IMR-90 (cell line): ENCODE data around the gene KCNAB2. TPM values are rescaled to one million over a fixed set of nuclear protein-coding genes. Genes with fewer than 3 reads are reported as not detected.
"Not testable (repeated sequence)": the region's sequence is repeated elsewhere in the genome, so short reads cannot be mapped to it uniquely, and the experiment has no call there.

Experiments
- ATAC-seq: fragments of 200-7000 bp; cut with Tn5 transposase; 2 replicates; pipeline ENCODE4 v1.9.1; 2020; ENCODE audit warnings: low read depth, mild to moderate bottlenecking, moderate library complexity
- BruUV-seq: library from RNA; stranded (reverse); fragments of 400-500 nt; replicated peaks from 2 replicates; lab custom pipeline; 2021; lab: Mats Ljungman, UMichigan
- CTCF ChIA-PET: fragments of 300-600 bp; formaldehyde crosslinking; extraction: SDS; loops from one replicate; lab custom pipeline; 2021; ENCODE audit warnings: antibody characterized with exemption; lab: Yijun Ruan, JAX
- POLR2A ChIA-PET: fragments of 300-600 bp; sonication (Branson Sonifier 250); formaldehyde crosslinking; loops from one replicate; lab custom pipeline; 2022; ENCODE audit warnings: antibody characterized with exemption; ENCODE audit not compliant: unreplicated experiment; lab: Charles Lee
- DNase-seq: peaks from one replicate; pipeline ENCODE4 v3.0.0; 2013
- H2AFZ ChIP-seq: replicated peaks from 2 replicates; pipeline ENCODE3; 2013; ENCODE audit warnings: low read length, mild to moderate bottlenecking; ENCODE audit not compliant: poor library complexity
- H2AK5ac ChIP-seq: 2 replicates; pipeline ENCODE4 v1.6.1; 2013; ENCODE audit warnings: low read depth, low read length, inconsistent platforms
- H2AK9ac ChIP-seq: replicated peaks from 2 replicates; pipeline ENCODE3; 2013; ENCODE audit warnings: mild to moderate bottlenecking, low read depth, low read length, moderate library complexity; ENCODE audit not compliant: poor library complexity
- H2BK120ac ChIP-seq: 2 replicates; pipeline ENCODE4 v1.6.1; 2013; ENCODE audit warnings: low read depth, low read length, inconsistent platforms
- H2BK15ac ChIP-seq: 3 replicates; pipeline ENCODE4 v1.6.1; 2013; ENCODE audit warnings: low read depth, low read length, inconsistent platforms
- H2BK20ac ChIP-seq: 2 replicates; pipeline ENCODE4 v1.6.1; 2013; ENCODE audit warnings: low read depth, mild to moderate bottlenecking, inconsistent platforms, low read length, moderate library complexity
- H2BK5ac ChIP-seq: 2 replicates; pipeline ENCODE4 v1.6.1; 2013; ENCODE audit warnings: mild to moderate bottlenecking, low read depth, low read length, inconsistent platforms; ENCODE audit not compliant: poor library complexity, severe bottlenecking
- H3K14ac ChIP-seq: replicated peaks from 2 replicates; pipeline ENCODE4 v1.6.1; 2013; ENCODE audit warnings: low read depth, low read length, inconsistent platforms
- H3K18ac ChIP-seq: 2 replicates; pipeline ENCODE4 v1.6.1; 2013; ENCODE audit warnings: low read depth, low read length, control low read depth
- H3K23ac ChIP-seq: 2 replicates; pipeline ENCODE4 v1.6.1; 2013; ENCODE audit warnings: low read depth, low read length, inconsistent platforms
- H3K27ac ChIP-seq: 2 replicates; pipeline ENCODE4 v1.5.1; 2013; ENCODE audit warnings: mild to moderate bottlenecking, control low read depth, low read length; ENCODE audit not compliant: insufficient read depth
- H3K27me3 ChIP-seq: 2 replicates; pipeline ENCODE4 v1.6.1; 2013; ENCODE audit warnings: low read length; ENCODE audit not compliant: control insufficient read depth, insufficient read depth
- H3K36me3 ChIP-seq: 2 replicates; pipeline ENCODE4 v1.6.1; 2013; ENCODE audit warnings: low read length, mixed read lengths; ENCODE audit not compliant: control insufficient read depth, insufficient read depth
- H3K4ac ChIP-seq: 2 replicates; pipeline ENCODE4 v1.6.1; 2013; ENCODE audit warnings: low read depth, low read length, inconsistent platforms
- H3K4me1 ChIP-seq: 2 replicates; pipeline ENCODE4 v1.6.1; 2013; ENCODE audit warnings: low read length, mixed read lengths; ENCODE audit not compliant: control insufficient read depth, insufficient read depth
- H3K4me2 ChIP-seq: 2 replicates; pipeline ENCODE4 v1.6.1; 2013; ENCODE audit warnings: low read depth, mild to moderate bottlenecking, control low read depth, low read length, moderate library complexity
- H3K4me3 ChIP-seq: 2 replicates; pipeline ENCODE4 v1.5.1; 2013; ENCODE audit warnings: low read depth, mild to moderate bottlenecking, control low read depth, low read length, moderate library complexity; ENCODE audit not compliant: insufficient read depth
- H3K56ac ChIP-seq: 2 replicates; pipeline ENCODE4 v1.6.1; 2013; ENCODE audit warnings: low read length, inconsistent platforms; ENCODE audit not compliant: insufficient read depth; ENCODE audit errors: extremely low read depth
- H3K79me1 ChIP-seq, 2 experiments: 2 replicates each; pipeline ENCODE4 v1.6.1; 2013; ENCODE audit warnings: low read length in 2 of 2, inconsistent platforms in 1 of 2, low read depth in 1 of 2
- H3K9ac ChIP-seq: 2 replicates; pipeline ENCODE4 v1.6.1; 2013; ENCODE audit warnings: low read depth, low read length, control low read depth
- H3K9me1 ChIP-seq: 2 replicates; pipeline ENCODE4 v1.6.1; 2013; ENCODE audit warnings: low read length, inconsistent platforms; ENCODE audit not compliant: insufficient read depth
- H3K9me3 ChIP-seq: 2 replicates; pipeline ENCODE4 v1.6.1; 2013; ENCODE audit warnings: low read length; ENCODE audit not compliant: control insufficient read depth, insufficient read depth
- H4K20me1 ChIP-seq: 2 replicates; pipeline ENCODE4 v1.6.1; 2013; ENCODE audit warnings: low read length, inconsistent platforms; ENCODE audit not compliant: insufficient read depth
- H4K5ac ChIP-seq: 2 replicates; pipeline ENCODE4 v1.6.1; 2013; ENCODE audit warnings: mild to moderate bottlenecking, low read depth, low read length, control low read depth
- H4K8ac ChIP-seq, 2 experiments: 2 replicates each; pipeline ENCODE4 v1.6.1; 2013; ENCODE audit warnings: low read depth in 2 of 2, low read length in 2 of 2, control low read depth in 1 of 2, inconsistent platforms in 1 of 2
- H4K91ac ChIP-seq: 2 replicates; pipeline ENCODE4 v1.6.1; 2013; ENCODE audit warnings: low read depth, low read length, inconsistent platforms; ENCODE audit not compliant: insufficient read depth
- WGBS, 2 experiments: methylation state at CpG; one replicate each; pipeline versions ENCODE4 v1.1.5 to v1.1.7; 2013; ENCODE audit warnings: missing lambda C conversion rate in 2 of 2; ENCODE audit not compliant: insufficient read length in 1 of 2; ENCODE audit errors: extremely low coverage in 2 of 2; 5-methylcytosine and 5-hydroxymethylcytosine counted together
- dilution Hi-C: fragments of 300-500 bp; cut with HindIII; formaldehyde crosslinking; loops from one replicate; pipeline ENCODE4 v1.14.3; 2018; ENCODE audit warnings: low sequenced_read_pairs; ENCODE audit not compliant: unreplicated experiment
- in situ Hi-C: fragments of 300-500 bp; cut with MboI; formaldehyde crosslinking; loops from 3 replicates; pipeline ENCODE4 v1.14.3; 2019; ENCODE audit warnings: low sequenced_read_pairs, inconsistent platforms, mixed read lengths
- intact Hi-C: fragments of 100-400 bp; cut with micrococcal nuclease; formaldehyde crosslinking; loops from 2 replicates; pipeline ENCODE4 v1.10.0; 2022
- polyA plus RNA-seq, 3 experiments: library from polyadenylated mRNA; depleted of rRNA; stranded (reverse); fragments of >200 nt; gene quantifications; 2 replicates each; pipeline ENCODE4 v1.2.3, GENCODE V29; 2012; ENCODE audit warnings: low replicate concordance in 1 of 3
- total RNA-seq: library from RNA; depleted of rRNA; stranded (reverse); fragments of >200 nt; gene quantifications from 2 replicates; pipeline ENCODE4 v1.2.3, GENCODE V29; 2012

The KCNAB2 gene
- total and polyA plus RNA-seq, 2 of the 4 experiments (the other 2 are of a cell fraction), result 1.3 to 4.2 TPM

DNA sequence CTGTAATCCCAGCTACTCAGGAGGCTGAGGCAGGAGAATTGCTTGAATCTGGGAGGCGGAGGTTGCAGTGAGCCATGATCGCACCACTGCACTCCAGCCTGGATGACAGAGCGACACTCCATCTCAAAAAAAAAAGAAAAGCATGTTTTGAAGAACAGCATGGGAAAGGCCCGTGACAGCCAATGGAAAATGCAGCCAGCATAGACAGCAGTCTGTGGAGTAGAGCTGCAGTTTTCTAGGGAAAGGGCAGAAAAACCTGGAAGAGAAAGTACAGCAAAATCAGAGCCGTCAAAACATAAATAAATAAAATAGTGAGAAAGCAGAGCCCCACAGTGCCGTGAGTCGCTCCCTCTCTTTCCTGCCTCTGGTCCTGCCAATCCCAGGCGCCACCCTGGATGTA is 31.4 kb downstream of the KCNAB2 start:
- WGBS, 2 experiments, result 67% methylated on average over 6 of the region's 8 CpGs; no CpG with 5 or more reads in 1 of the 2 experiments
- H3K79me1 ChIP-seq, H4K5ac ChIP-seq, in situ Hi-C loops, H3K9ac ChIP-seq, H2AK5ac ChIP-seq, H3K27ac ChIP-seq, H3K23ac ChIP-seq, H4K20me1 ChIP-seq, H3K9me1 ChIP-seq, H4K8ac ChIP-seq, H3K14ac ChIP-seq, H3K56ac ChIP-seq, H3K18ac ChIP-seq, dilution Hi-C loops, H3K27me3 ChIP-seq, H2AFZ ChIP-seq, intact Hi-C loops, H2AK9ac ChIP-seq, H3K36me3 ChIP-seq, POLR2A ChIA-PET, H2BK15ac ChIP-seq, H2BK120ac ChIP-seq, H3K4me1 ChIP-seq, H2BK5ac ChIP-seq, BruUV-seq, DNase-seq, H3K4me2 ChIP-seq, H2BK20ac ChIP-seq, CTCF ChIA-PET, H4K91ac ChIP-seq, H3K9me3 ChIP-seq, H3K4me3 ChIP-seq, H3K4ac ChIP-seq: not testable (repeated sequence)
- 0 out of 2 replicates have a peak, but pooled peaks have one; percentile 21 for ATAC-seq
